Measurements from ENCODE around the gene PLXNA2. TPM values are rescaled to one million over a fixed set of nuclear protein-coding genes. Genes with fewer than 3 reads are reported as not detected.

The PLXNA2 gene
- total and polyA plus RNA-seq, 2 of the 8 experiments (the other 6 are each of a cell fraction or from before 2014, with no cell fraction given) = 0.33 to 1.5 TPM

- CTCF ChIA-PET (ENCODE audit: partially characterized antibody) = interaction anchor here (1.6 to 2.3 kb wide), 3 partner anchors 10 to 17 kb away, joined by 4 to 14 read pairs (median 10); no protein-coding TSS in a partner anchor
- Histone ChIP-seq H2BK20ac (ENCODE audit: low read length) (no peak overlapping the region), H3K27ac (ENCODE audit: low read depth, low read length) (no peak overlapping the region), H3K27me3 (replicated peaks in 1 of 4; ENCODE audit: control insufficient read depth in 3 of 4, extremely low read depth in 1 of 4, insufficient read depth in 3 of 4, low read length in 3 of 4) (no peaks in the 10 kb centered on the region), H2AFZ (ENCODE audit: low read length) (no peak overlapping the region), H2BK5ac (ENCODE audit: low read depth, low read length) (no peak overlapping the region), H4K5ac (ENCODE audit: insufficient read length, low read depth, low read length) (no peak overlapping the region), H3K4ac (replicated peaks; ENCODE audit: insufficient read length, low read depth, low read length) (no peak overlapping the region), H3K9ac (replicated peaks in 1 of 4; ENCODE audit: extremely low read depth in 1 of 4, low read depth in 3 of 4, low read length in 3 of 4) (no peak overlapping the region), H2BK15ac (ENCODE audit: low read length) (no peak overlapping the region), H3K4me2 (ENCODE audit: insufficient read depth in 1 of 2, low read depth in 2 of 2, low read length in 2 of 2) (no peak overlapping the region), H4K20me1 (replicated peaks in 1 of 2; ENCODE audit: control insufficient read depth in 1 of 2, insufficient read depth in 2 of 2, low read length in 2 of 2) (no peaks in the 10 kb centered on the region), H3K14ac (ENCODE audit: insufficient read length) (no peak overlapping the region), H4K8ac (ENCODE audit: extremely low read depth, insufficient read depth, low read length) (no peak overlapping the region), H3K23me2 (ENCODE audit: low read depth, low read length) (no peaks in the 10 kb centered on the region), H2AK5ac (ENCODE audit: low read depth, low read length) (no peak overlapping the region), H2BK12ac (ENCODE audit: low read depth, low read length) (no peak overlapping the region), H3K79me2 (ENCODE audit: control insufficient read depth in 1 of 2, insufficient read depth in 2 of 2, low read length in 2 of 2) (no peaks in the 10 kb centered on the region), H3K9me3 (ENCODE audit: insufficient read depth in 2 of 2, low read depth in 1 of 2, low read length in 1 of 2) (no peaks in the 10 kb centered on the region), H3K79me1 (ENCODE audit: low read depth, low read length) (no peaks in the 10 kb centered on the region), H3K23ac (ENCODE audit: insufficient read length) (no peak overlapping the region), H3K4me3 (ENCODE audit: extremely low read depth in 1 of 4, insufficient read depth in 2 of 4, low read depth in 3 of 4, low read length in 4 of 4) (no peak overlapping the region), H3K4me1 (replicated peaks in 1 of 4; ENCODE audit: control insufficient read depth in 3 of 4, insufficient read depth in 4 of 4, low read length in 3 of 4) (peaks cover 2 to 25% (median 18%) of the 10 kb centered on the region in 4 experiments; a peak in 5 of 7 replicates), H4K91ac (replicated peaks; ENCODE audit: insufficient read length, low read length) (no peak overlapping the region), H3K56ac (replicated peaks; ENCODE audit: insufficient read length, low read depth, low read length) (no peak overlapping the region), H3K18ac (ENCODE audit: extremely low read depth, low read length) (no peak overlapping the region), H3K36me3 (ENCODE audit: control insufficient read depth in 2 of 4, insufficient read depth in 4 of 4, low read length in 3 of 4) (no peaks in the 10 kb centered on the region), H2BK120ac (replicated peaks; ENCODE audit: low read depth, low read length) (no peak overlapping the region)
- no peak for DNase-seq (ENCODE audit: low read depth in 1 of 2, low spot score in 2 of 2)
- FAIRE-seq = no peak
- no peak for TF ChIP-seq KDM1A (IDR thresholded peaks at IDR 0.05; ENCODE audit: borderline replicate concordance, low read length)
- no peak for TF ChIP-seq EGR1 (IDR thresholded peaks at IDR 0.05; ENCODE audit: borderline replicate concordance, low read depth, low read length)
- no peak for TF ChIP-seq TEAD4 (IDR thresholded peaks at IDR 0.05; ENCODE audit: low read depth, low read length)
- TF ChIP-seq PHF8 (conservative IDR thresholded peaks at IDR 0.05; ENCODE audit: low read depth, low read length) = no peak
- TF ChIP-seq SIRT6 (IDR thresholded peaks at IDR 0.05; ENCODE audit: low read length) = no peak
- no peak for TF ChIP-seq SIN3A (conservative IDR thresholded peaks at IDR 0.05 in 1 of 2, IDR thresholded peaks at IDR 0.05 in 1 of 2; ENCODE audit: low read depth in 1 of 2, low read length in 2 of 2)
- WGBS, 2 experiments (ENCODE audit: extremely low coverage in 1 of 2, insufficient coverage in 1 of 2, insufficient read length in 1 of 2, insufficient replicate concordance in 2 of 2, low coverage in 1 of 2, low lambda C conversion rate in 2 of 2, missing lambda C conversion rate in 1 of 2) = 86% methylated on average over 2 of the region's 2 CpGs; no CpG with 5 or more reads in 1 of the 2 experiments
- POLR2A ChIA-PET (ENCODE audit: partially characterized antibody) = no interaction called here
These were observed 15.6 kb downstream of the PLXNA2 start for GRCh38 chr1:208228550-208228949.
